Endometrium (tissue), 2 donors: ENCODE data around the gene ARL5C.

Experiments
- FAIRE-seq: peaks from 2 replicates; lab custom pipeline; 2012; peaks lifted over from hg19 to GRCh38; lab: Jason Lieb, UNC
- donor health status: control.
- donor health status: control.

The ARL5C gene

GRCh38 chr17:39167476-39167875 is 1.5 kb upstream of the ARL5C start:
- FAIRE-seq, result no peak

GRCh38 chr17:39166437-39167335 is 725 bp upstream of the ARL5C start:
- no peak for FAIRE-seq

- no peak for FAIRE-seq
Observed at GRCh38 chr17:39165178-39165840, 652 bp downstream of the ARL5C start.

- FAIRE-seq, result no peak
Observed at GRCh38 chr17:39164675-39165143, 1.3 kb downstream of the ARL5C start.

- FAIRE-seq, result no peak
Observed at GRCh38 chr17:39161962-39162361, 4.0 kb downstream of the ARL5C start.

GRCh38 chr17:39158623-39159022 is 7.3 kb downstream of the ARL5C start:
- no peak for FAIRE-seq

- FAIRE-seq, result no peak
Observed at GRCh38 chr17:39156491-39156890, 9.5 kb downstream of the ARL5C start.

GRCh38 chr17:39155654-39156053 is 10.3 kb downstream of the ARL5C start:
- FAIRE-seq, result no peak

GRCh38 chr17:39153599-39154051 is 12.3 kb downstream of the ARL5C start:
- no peak for FAIRE-seq

GRCh38 chr17:39151943-39152818 is 13.8 kb downstream of the ARL5C start:
- FAIRE-seq, result no peak

GRCh38 chr17:39151150-39151942 is 14.6 kb downstream of the ARL5C start, which contains the start of gene PLXDC1:
PLXDC1 (minus strand) TSS chr17:39151637; CDS start chr17:39151437, 200 bp downstream.
- FAIRE-seq, result no peak

- no peak for FAIRE-seq
Observed at GRCh38 chr17:39150795-39151149, 15.2 kb downstream of the ARL5C start.

GRCh38 chr17:39150104-39150634 is 15.8 kb downstream of the ARL5C start:
- no peak for FAIRE-seq

- no peak for FAIRE-seq
Observed at GRCh38 chr17:39147221-39148185, 18.5 kb downstream of the ARL5C start.

GRCh38 chr17:39146273-39146672 is 19.7 kb downstream of the ARL5C start:
- no peak for FAIRE-seq

- no peak for FAIRE-seq
Observed at GRCh38 chr17:39145143-39145542, 20.8 kb downstream of the ARL5C start.

- FAIRE-seq, result no peak
Observed at GRCh38 chr17:39144416-39144840, 21.5 kb downstream of the ARL5C start.

- no peak for FAIRE-seq
Observed at GRCh38 chr17:39143552-39144093, 22.3 kb downstream of the ARL5C start.

- FAIRE-seq, result no peak
Observed at GRCh38 chr17:39141915-39142664, 23.9 kb downstream of the ARL5C start.
